ENCODE data around the gene NELFCD. TPM values are rescaled to one million over a fixed set of nuclear protein-coding genes. Genes with fewer than 3 reads are reported as not detected.

Gene NELFCD
- total and polyA plus RNA-seq, 9 of the 15 experiments (the other 6 are each of a cell fraction or from before 2014, with no cell fraction given) = 11.7 to 163 (median 96.5) TPM

DNA sequence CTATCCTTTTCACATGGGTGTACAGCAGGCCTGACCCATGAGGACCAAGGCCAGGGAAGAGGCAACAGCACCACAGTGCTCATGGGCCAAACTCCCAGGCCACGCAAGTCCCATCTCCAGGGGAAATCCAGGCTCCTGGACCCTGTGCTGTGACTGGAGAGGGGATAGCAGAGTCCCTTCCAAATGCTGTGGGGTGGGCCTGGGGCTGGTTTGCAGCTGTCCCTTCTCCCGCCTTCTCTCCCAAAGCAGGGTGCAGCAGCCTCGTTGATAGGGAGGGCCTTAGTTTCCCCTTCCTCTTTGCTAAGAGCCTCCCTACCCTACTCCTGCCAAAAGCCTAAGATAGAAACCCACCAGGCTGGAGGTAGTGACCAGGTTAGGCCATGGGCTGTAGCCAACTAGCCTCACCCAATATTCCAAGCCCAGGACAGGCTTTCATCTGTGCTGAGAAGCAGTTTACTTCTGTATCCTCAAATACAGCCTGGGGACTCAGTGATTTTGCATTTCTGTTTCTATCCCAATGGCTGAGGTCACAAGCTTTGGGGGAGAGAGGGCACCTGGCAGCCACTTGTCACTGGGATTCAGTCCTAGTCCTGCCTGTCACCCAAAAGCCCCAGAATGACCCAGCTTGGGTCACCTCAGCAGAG, 24.6 kb downstream of the NELFCD start:
- CTCF ChIA-PET (ENCODE audit: low intra/inter-chr PET ratio) = no interaction called here
- ATAC-seq (no peak), FAIRE-seq (no peak), DNase-seq (ENCODE audit: extremely low read depth in 1 of 4, low spot score in 3 of 4) (no peak)
- Histone ChIP-seq H3K4me1 (replicated peaks in 1 of 2; ENCODE audit: control insufficient read depth in 2 of 2, insufficient read depth in 2 of 2, low read length in 2 of 2) (peaks cover 38 to 88% of the 10 kb centered on the region in 2 experiments), H3K9ac (ENCODE audit: insufficient read depth in 1 of 2, low read depth in 2 of 2, low read length in 2 of 2) (peak overlapping the region; percentile 91 to 99), H3K79me2 (ENCODE audit: control insufficient read depth, insufficient read depth, low read length) (peaks cover 41% of the 10 kb centered on the region), H3K27me3 (ENCODE audit: control insufficient read depth in 2 of 2, insufficient read depth in 2 of 2, low read length in 2 of 2) (no peaks in the 10 kb centered on the region), H2AFZ (ENCODE audit: low read depth, low read length) (no peak overlapping the region), H4K20me1 (replicated peaks; ENCODE audit: control insufficient read depth, insufficient read depth, low read length) (peaks cover 2% of the 10 kb centered on the region), H3K4me3 (peak overlapping the region; percentile 66), H3K36me3 (ENCODE audit: control insufficient read depth, insufficient read depth, low read length) (peaks cover 48% of the 10 kb centered on the region; the same call in 2 of the 3 replicates), H3K9me3 (replicated peaks; ENCODE audit: control insufficient read depth, insufficient read depth, low read depth, low read length) (no peaks in the 10 kb centered on the region), H3K4me2 (ENCODE audit: insufficient read depth, low read length) (peak overlapping the region; percentile 87), H3K27ac (ENCODE audit: extremely low read depth, low read depth, low read length) (peak overlapping the region; percentile 90), H3K9me1 (ENCODE audit: control insufficient read depth, insufficient read depth, low read length) (peaks cover 6% of the 10 kb centered on the region)
- WGBS (ENCODE audit: insufficient coverage, low coverage, missing lambda C conversion rate) = 59% methylated on average over 3 of the region's 3 CpGs
- in situ Hi-C loops (cut with MboI) (no loop called here), intact Hi-C loops (cut with micrococcal nuclease) (no loop called here)
- POLR2A ChIA-PET = interaction anchor here (0.7 to 1.1 kb wide), 3 partner anchors 15 to 22 kb away, joined by 3 to 5 read pairs (median 3); no protein-coding TSS in a partner anchor
- TF ChIP-seq TAF15 (IDR thresholded peaks at IDR 0.05; ENCODE audit: low read depth, low read length) = no peak
- TF ChIP-seq, protein P1, sequence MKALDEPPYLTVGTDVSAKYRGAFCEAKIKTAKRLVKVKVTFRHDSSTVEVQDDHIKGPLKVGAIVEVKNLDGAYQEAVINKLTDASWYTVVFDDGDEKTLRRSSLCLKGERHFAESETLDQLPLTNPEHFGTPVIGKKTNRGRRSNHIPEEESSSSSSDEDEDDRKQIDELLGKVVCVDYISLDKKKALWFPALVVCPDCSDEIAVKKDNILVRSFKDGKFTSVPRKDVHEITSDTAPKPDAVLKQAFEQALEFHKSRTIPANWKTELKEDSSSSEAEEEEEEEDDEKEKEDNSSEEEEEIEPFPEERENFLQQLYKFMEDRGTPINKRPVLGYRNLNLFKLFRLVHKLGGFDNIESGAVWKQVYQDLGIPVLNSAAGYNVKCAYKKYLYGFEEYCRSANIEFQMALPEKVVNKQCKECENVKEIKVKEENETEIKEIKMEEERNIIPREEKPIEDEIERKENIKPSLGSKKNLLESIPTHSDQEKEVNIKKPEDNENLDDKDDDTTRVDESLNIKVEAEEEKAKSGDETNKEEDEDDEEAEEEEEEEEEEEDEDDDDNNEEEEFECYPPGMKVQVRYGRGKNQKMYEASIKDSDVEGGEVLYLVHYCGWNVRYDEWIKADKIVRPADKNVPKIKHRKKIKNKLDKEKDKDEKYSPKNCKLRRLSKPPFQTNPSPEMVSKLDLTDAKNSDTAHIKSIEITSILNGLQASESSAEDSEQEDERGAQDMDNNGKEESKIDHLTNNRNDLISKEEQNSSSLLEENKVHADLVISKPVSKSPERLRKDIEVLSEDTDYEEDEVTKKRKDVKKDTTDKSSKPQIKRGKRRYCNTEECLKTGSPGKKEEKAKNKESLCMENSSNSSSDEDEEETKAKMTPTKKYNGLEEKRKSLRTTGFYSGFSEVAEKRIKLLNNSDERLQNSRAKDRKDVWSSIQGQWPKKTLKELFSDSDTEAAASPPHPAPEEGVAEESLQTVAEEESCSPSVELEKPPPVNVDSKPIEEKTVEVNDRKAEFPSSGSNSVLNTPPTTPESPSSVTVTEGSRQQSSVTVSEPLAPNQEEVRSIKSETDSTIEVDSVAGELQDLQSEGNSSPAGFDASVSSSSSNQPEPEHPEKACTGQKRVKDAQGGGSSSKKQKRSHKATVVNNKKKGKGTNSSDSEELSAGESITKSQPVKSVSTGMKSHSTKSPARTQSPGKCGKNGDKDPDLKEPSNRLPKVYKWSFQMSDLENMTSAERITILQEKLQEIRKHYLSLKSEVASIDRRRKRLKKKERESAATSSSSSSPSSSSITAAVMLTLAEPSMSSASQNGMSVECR (CRISPR knock-in tag; IDR thresholded peaks at IDR 0.05) = 0 out of 2 replicates have a peak, but pooled peaks have one; percentile 41
- BruUV-seq (replicated peaks) = TSS peak; percentile 45
